IMR-90 (cell line): ENCODE results near the gene ENAM. TPM values are rescaled to one million over a fixed set of nuclear protein-coding genes. Genes with fewer than 3 reads are reported as not detected.

Experiments
- ATAC-seq: fragments of 200-7000 bp; cut with Tn5 transposase; 2 replicates; pipeline ENCODE4 v1.9.1; 2020; ENCODE audit warnings: low read depth, mild to moderate bottlenecking, moderate library complexity
- BruUV-seq: library from RNA; stranded (reverse); fragments of 400-500 nt; replicated peaks from 2 replicates; lab custom pipeline; 2021; lab: Mats Ljungman, UMichigan
- CTCF ChIA-PET: fragments of 300-600 bp; formaldehyde crosslinking; extraction: SDS; loops from one replicate; lab custom pipeline; 2021; ENCODE audit warnings: antibody characterized with exemption; lab: Yijun Ruan, JAX
- POLR2A ChIA-PET: fragments of 300-600 bp; sonication (Branson Sonifier 250); formaldehyde crosslinking; loops from one replicate; lab custom pipeline; 2022; ENCODE audit warnings: antibody characterized with exemption; ENCODE audit not compliant: unreplicated experiment; lab: Charles Lee
- DNase-seq: peaks from one replicate; pipeline ENCODE4 v3.0.0; 2013
- H2AFZ ChIP-seq: replicated peaks from 2 replicates; pipeline ENCODE3; 2013; ENCODE audit warnings: low read length, mild to moderate bottlenecking; ENCODE audit not compliant: poor library complexity
- H2AK5ac ChIP-seq: 2 replicates; pipeline ENCODE4 v1.6.1; 2013; ENCODE audit warnings: low read depth, low read length, inconsistent platforms
- H2AK9ac ChIP-seq: replicated peaks from 2 replicates; pipeline ENCODE3; 2013; ENCODE audit warnings: mild to moderate bottlenecking, low read depth, low read length, moderate library complexity; ENCODE audit not compliant: poor library complexity
- H2BK120ac ChIP-seq: 2 replicates; pipeline ENCODE4 v1.6.1; 2013; ENCODE audit warnings: low read depth, low read length, inconsistent platforms
- H2BK15ac ChIP-seq: 3 replicates; pipeline ENCODE4 v1.6.1; 2013; ENCODE audit warnings: low read depth, low read length, inconsistent platforms
- H2BK20ac ChIP-seq: 2 replicates; pipeline ENCODE4 v1.6.1; 2013; ENCODE audit warnings: low read depth, mild to moderate bottlenecking, inconsistent platforms, low read length, moderate library complexity
- H2BK5ac ChIP-seq: 2 replicates; pipeline ENCODE4 v1.6.1; 2013; ENCODE audit warnings: mild to moderate bottlenecking, low read depth, low read length, inconsistent platforms; ENCODE audit not compliant: poor library complexity, severe bottlenecking
- H3K14ac ChIP-seq: replicated peaks from 2 replicates; pipeline ENCODE4 v1.6.1; 2013; ENCODE audit warnings: low read depth, low read length, inconsistent platforms
- H3K18ac ChIP-seq: 2 replicates; pipeline ENCODE4 v1.6.1; 2013; ENCODE audit warnings: low read depth, low read length, control low read depth
- H3K23ac ChIP-seq: 2 replicates; pipeline ENCODE4 v1.6.1; 2013; ENCODE audit warnings: low read depth, low read length, inconsistent platforms
- H3K27ac ChIP-seq: 2 replicates; pipeline ENCODE4 v1.5.1; 2013; ENCODE audit warnings: mild to moderate bottlenecking, control low read depth, low read length; ENCODE audit not compliant: insufficient read depth
- H3K27me3 ChIP-seq: 2 replicates; pipeline ENCODE4 v1.6.1; 2013; ENCODE audit warnings: low read length; ENCODE audit not compliant: control insufficient read depth, insufficient read depth
- H3K36me3 ChIP-seq: 2 replicates; pipeline ENCODE4 v1.6.1; 2013; ENCODE audit warnings: low read length, mixed read lengths; ENCODE audit not compliant: control insufficient read depth, insufficient read depth
- H3K4ac ChIP-seq: 2 replicates; pipeline ENCODE4 v1.6.1; 2013; ENCODE audit warnings: low read depth, low read length, inconsistent platforms
- H3K4me1 ChIP-seq: 2 replicates; pipeline ENCODE4 v1.6.1; 2013; ENCODE audit warnings: low read length, mixed read lengths; ENCODE audit not compliant: control insufficient read depth, insufficient read depth
- H3K4me2 ChIP-seq: 2 replicates; pipeline ENCODE4 v1.6.1; 2013; ENCODE audit warnings: low read depth, mild to moderate bottlenecking, control low read depth, low read length, moderate library complexity
- H3K4me3 ChIP-seq: 2 replicates; pipeline ENCODE4 v1.5.1; 2013; ENCODE audit warnings: low read depth, mild to moderate bottlenecking, control low read depth, low read length, moderate library complexity; ENCODE audit not compliant: insufficient read depth
- H3K56ac ChIP-seq: 2 replicates; pipeline ENCODE4 v1.6.1; 2013; ENCODE audit warnings: low read length, inconsistent platforms; ENCODE audit not compliant: insufficient read depth; ENCODE audit errors: extremely low read depth
- H3K79me1 ChIP-seq, 2 experiments: 2 replicates each; pipeline ENCODE4 v1.6.1; 2013; ENCODE audit warnings: low read length in 2 of 2, inconsistent platforms in 1 of 2, low read depth in 1 of 2
- H3K9ac ChIP-seq: 2 replicates; pipeline ENCODE4 v1.6.1; 2013; ENCODE audit warnings: low read depth, low read length, control low read depth
- H3K9me1 ChIP-seq: 2 replicates; pipeline ENCODE4 v1.6.1; 2013; ENCODE audit warnings: low read length, inconsistent platforms; ENCODE audit not compliant: insufficient read depth
- H3K9me3 ChIP-seq: 2 replicates; pipeline ENCODE4 v1.6.1; 2013; ENCODE audit warnings: low read length; ENCODE audit not compliant: control insufficient read depth, insufficient read depth
- H4K20me1 ChIP-seq: 2 replicates; pipeline ENCODE4 v1.6.1; 2013; ENCODE audit warnings: low read length, inconsistent platforms; ENCODE audit not compliant: insufficient read depth
- H4K5ac ChIP-seq: 2 replicates; pipeline ENCODE4 v1.6.1; 2013; ENCODE audit warnings: mild to moderate bottlenecking, low read depth, low read length, control low read depth
- H4K8ac ChIP-seq, 2 experiments: 2 replicates each; pipeline ENCODE4 v1.6.1; 2013; ENCODE audit warnings: low read depth in 2 of 2, low read length in 2 of 2, control low read depth in 1 of 2, inconsistent platforms in 1 of 2
- H4K91ac ChIP-seq: 2 replicates; pipeline ENCODE4 v1.6.1; 2013; ENCODE audit warnings: low read depth, low read length, inconsistent platforms; ENCODE audit not compliant: insufficient read depth
- BHLHE40 ChIP-seq: fragments of 150-350 bp; IDR thresholded peaks from 2 replicates; pipeline ENCODE4 v1.6.1; 2016; ENCODE audit warnings: mild to moderate bottlenecking, low read depth, low read length
- CEBPB ChIP-seq: IDR thresholded peaks from 2 replicates; pipeline ENCODE4 v1.6.1; 2012; ENCODE audit warnings: low read depth, low read length, improper control_type of control experiment
- CHD1 ChIP-seq: IDR thresholded peaks from 2 replicates; pipeline ENCODE4 v1.6.1; 2012; ENCODE audit warnings: low read depth, low read length, improper control_type of control experiment
- FOS ChIP-seq: fragments of 150-350 bp; IDR thresholded peaks from 2 replicates; pipeline ENCODE4 v1.6.1; 2016; ENCODE audit warnings: low read depth, low read length
- MAFK ChIP-seq: IDR thresholded peaks from 2 replicates; pipeline ENCODE4 v1.6.1; 2012; ENCODE audit warnings: low read depth, low read length, improper control_type of control experiment
- MAZ ChIP-seq: IDR thresholded peaks from 2 replicates; pipeline ENCODE4 v1.6.1; 2012; ENCODE audit warnings: low read depth, mild to moderate bottlenecking, low read length, improper control_type of control experiment, moderate library complexity, borderline replicate concordance
- MXI1 ChIP-seq: IDR thresholded peaks from 2 replicates; pipeline ENCODE4 v1.6.1; 2012; ENCODE audit warnings: low read depth, mild to moderate bottlenecking, low read length, moderate library complexity, borderline replicate concordance
- NFE2L2 ChIP-seq: fragments of 150-350 bp; IDR thresholded peaks from 2 replicates; pipeline ENCODE4 v1.6.1; 2016; ENCODE audit warnings: low read depth, mild to moderate bottlenecking, low read length
- POLR2A ChIP-seq: IDR thresholded peaks from 2 replicates; pipeline ENCODE4 v1.6.1; 2012; ENCODE audit warnings: mild to moderate bottlenecking, low read depth, low read length
- RAD21 ChIP-seq: IDR thresholded peaks from 2 replicates; pipeline ENCODE4 v1.6.1; 2012; ENCODE audit warnings: low read length, improper control_type of control experiment
- RCOR1 ChIP-seq: IDR thresholded peaks from 2 replicates; pipeline ENCODE4 v1.6.1; 2012; ENCODE audit warnings: mild to moderate bottlenecking, low read length, improper control_type of control experiment; ENCODE audit not compliant: insufficient replicate concordance
- RFX5 ChIP-seq: IDR thresholded peaks from 2 replicates; pipeline ENCODE4 v1.8.0; 2012; ENCODE audit warnings: low read depth, mild to moderate bottlenecking, low read length, moderate library complexity
- SMC3 ChIP-seq: fragments of 150-350 bp; IDR thresholded peaks from 2 replicates; pipeline ENCODE4 v1.6.1; 2016; ENCODE audit warnings: low read depth, mild to moderate bottlenecking, antibody characterized with exemption, low read length, moderate library complexity
- WGBS, 2 experiments: methylation state at CpG; one replicate each; pipeline versions ENCODE4 v1.1.5 to v1.1.7; 2013; ENCODE audit warnings: missing lambda C conversion rate in 2 of 2; ENCODE audit not compliant: insufficient read length in 1 of 2; ENCODE audit errors: extremely low coverage in 2 of 2; 5-methylcytosine and 5-hydroxymethylcytosine counted together
- dilution Hi-C: fragments of 300-500 bp; cut with HindIII; formaldehyde crosslinking; loops from one replicate; pipeline ENCODE4 v1.14.3; 2018; ENCODE audit warnings: low sequenced_read_pairs; ENCODE audit not compliant: unreplicated experiment
- in situ Hi-C: fragments of 300-500 bp; cut with MboI; formaldehyde crosslinking; loops from 3 replicates; pipeline ENCODE4 v1.14.3; 2019; ENCODE audit warnings: low sequenced_read_pairs, inconsistent platforms, mixed read lengths
- intact Hi-C: fragments of 100-400 bp; cut with micrococcal nuclease; formaldehyde crosslinking; loops from 2 replicates; pipeline ENCODE4 v1.10.0; 2022
- polyA plus RNA-seq, 3 experiments: library from polyadenylated mRNA; depleted of rRNA; stranded (reverse); fragments of >200 nt; gene quantifications; 2 replicates each; pipeline ENCODE4 v1.2.3, GENCODE V29; 2012; ENCODE audit warnings: low replicate concordance in 1 of 3
- total RNA-seq: library from RNA; depleted of rRNA; stranded (reverse); fragments of >200 nt; gene quantifications from 2 replicates; pipeline ENCODE4 v1.2.3, GENCODE V29; 2012
- TF ChIP-seq, protein P1 (sequence below): fragments of 150-350 bp; IDR thresholded peaks from 2 replicates; pipeline ENCODE4 v1.6.1; 2017; ENCODE audit warnings: mild to moderate bottlenecking, antibody characterized with exemption, low read length, low read depth
- TF ChIP-seq, protein P2 (sequence below): conservative IDR thresholded peaks from 2 replicates; pipeline ENCODE4 v1.5.1; 2012; ENCODE audit warnings: mild to moderate bottlenecking, low read depth, low read length, improper control_type of control experiment
- TF ChIP-seq, protein P3 (sequence below): fragments of 150-350 bp; IDR thresholded peaks from 2 replicates; pipeline ENCODE4 v1.6.1; 2016; ENCODE audit warnings: low read depth, mild to moderate bottlenecking, low read length, moderate library complexity, borderline replicate concordance

ENAM gene
- total and polyA plus RNA-seq, 2 of the 4 experiments (the other 2 are of a cell fraction), result under 0.01 to 0.10 TPM

DNA sequence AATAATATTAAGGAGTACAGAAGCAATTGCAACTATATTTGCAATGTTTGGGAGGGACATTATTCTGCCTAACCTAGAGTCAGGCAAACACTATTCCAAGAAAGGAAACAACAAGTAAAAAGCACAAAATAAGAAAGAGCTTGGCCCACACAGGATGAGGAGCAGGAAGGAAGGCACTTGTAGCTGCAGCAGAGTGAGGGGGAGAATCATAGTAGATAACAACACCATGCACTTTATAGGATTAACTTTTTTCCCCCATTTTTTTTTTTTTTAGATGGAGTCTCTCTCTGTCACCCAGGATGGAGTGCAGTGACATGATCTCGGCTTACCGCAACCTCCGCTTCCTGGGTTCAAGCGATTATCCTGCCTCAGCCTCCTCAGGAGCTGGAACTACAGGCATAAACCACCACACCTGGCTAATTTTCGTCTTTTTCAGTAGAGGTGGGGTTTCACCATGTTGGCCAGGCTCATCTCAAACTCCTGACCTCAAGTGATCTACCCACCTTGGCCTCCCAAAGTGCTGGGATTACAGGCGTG lies 48.1 kb downstream of the ENAM start:
- Histone ChIP-seq H2BK5ac (no peak overlapping the region), H2BK20ac (0 out of 2 replicates have a peak overlapping the region, but pooled peaks have one; percentile 72), H3K27me3 (no peaks in the 10 kb centered on the region; the same call in 1 of the 2 replicates), H2AFZ (no peak overlapping the region), H3K18ac (no peak overlapping the region), H2BK15ac (no peak overlapping the region), H3K27ac (no peak overlapping the region), H2BK120ac (no peak overlapping the region), H3K4me1 (no peaks in the 10 kb centered on the region), H4K5ac (no peak overlapping the region), H3K9me1 (0 out of 2 replicates have a peak, but pooled peaks cover 2% of the 10 kb centered on the region), H4K20me1 (no peaks in the 10 kb centered on the region), H3K14ac (no peak overlapping the region), H3K56ac (no peak overlapping the region), H3K4ac (no peak overlapping the region), H3K9ac (no peak overlapping the region), H4K91ac (no peak overlapping the region), H2AK9ac (no peak overlapping the region), H3K9me3 (no peaks in the 10 kb centered on the region), H3K79me1 (no peaks in the 10 kb centered on the region), H3K23ac (no peak overlapping the region), H3K36me3 (no peaks in the 10 kb centered on the region), H2AK5ac (0 out of 2 replicates have a peak overlapping the region, but pooled peaks have one; percentile 16), H3K4me3 (no peak overlapping the region), H3K4me2 (no peak overlapping the region), H4K8ac (no peak overlapping the region)
- dilution Hi-C loops (no loop called here), in situ Hi-C loops (no loop called here), intact Hi-C loops (no loop called here)
- no CpG with 5 or more reads among the region's 6 CpGs for WGBS, 2 experiments
- ChIA-PET POLR2A (no interaction called here), CTCF (no interaction called here)
- DNase-seq, result no peak
- TF ChIP-seq RCOR1 (no peak), MAZ (no peak), NFE2L2 (no peak), RFX5 (no peak), CEBPB (no peak), MXI1 (no peak), POLR2A (no peak), BHLHE40 (no peak), RAD21 (no peak), SMC3 (no peak), MAFK (no peak), CHD1 (no peak), FOS (no peak)
- TF ChIP-seq, protein P1, sequence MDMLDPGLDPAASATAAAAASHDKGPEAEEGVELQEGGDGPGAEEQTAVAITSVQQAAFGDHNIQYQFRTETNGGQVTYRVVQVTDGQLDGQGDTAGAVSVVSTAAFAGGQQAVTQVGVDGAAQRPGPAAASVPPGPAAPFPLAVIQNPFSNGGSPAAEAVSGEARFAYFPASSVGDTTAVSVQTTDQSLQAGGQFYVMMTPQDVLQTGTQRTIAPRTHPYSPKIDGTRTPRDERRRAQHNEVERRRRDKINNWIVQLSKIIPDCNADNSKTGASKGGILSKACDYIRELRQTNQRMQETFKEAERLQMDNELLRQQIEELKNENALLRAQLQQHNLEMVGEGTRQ, result no peak
- TF ChIP-seq, protein P2, sequence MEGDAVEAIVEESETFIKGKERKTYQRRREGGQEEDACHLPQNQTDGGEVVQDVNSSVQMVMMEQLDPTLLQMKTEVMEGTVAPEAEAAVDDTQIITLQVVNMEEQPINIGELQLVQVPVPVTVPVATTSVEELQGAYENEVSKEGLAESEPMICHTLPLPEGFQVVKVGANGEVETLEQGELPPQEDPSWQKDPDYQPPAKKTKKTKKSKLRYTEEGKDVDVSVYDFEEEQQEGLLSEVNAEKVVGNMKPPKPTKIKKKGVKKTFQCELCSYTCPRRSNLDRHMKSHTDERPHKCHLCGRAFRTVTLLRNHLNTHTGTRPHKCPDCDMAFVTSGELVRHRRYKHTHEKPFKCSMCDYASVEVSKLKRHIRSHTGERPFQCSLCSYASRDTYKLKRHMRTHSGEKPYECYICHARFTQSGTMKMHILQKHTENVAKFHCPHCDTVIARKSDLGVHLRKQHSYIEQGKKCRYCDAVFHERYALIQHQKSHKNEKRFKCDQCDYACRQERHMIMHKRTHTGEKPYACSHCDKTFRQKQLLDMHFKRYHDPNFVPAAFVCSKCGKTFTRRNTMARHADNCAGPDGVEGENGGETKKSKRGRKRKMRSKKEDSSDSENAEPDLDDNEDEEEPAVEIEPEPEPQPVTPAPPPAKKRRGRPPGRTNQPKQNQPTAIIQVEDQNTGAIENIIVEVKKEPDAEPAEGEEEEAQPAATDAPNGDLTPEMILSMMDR, result no peak
- TF ChIP-seq, protein P3, sequence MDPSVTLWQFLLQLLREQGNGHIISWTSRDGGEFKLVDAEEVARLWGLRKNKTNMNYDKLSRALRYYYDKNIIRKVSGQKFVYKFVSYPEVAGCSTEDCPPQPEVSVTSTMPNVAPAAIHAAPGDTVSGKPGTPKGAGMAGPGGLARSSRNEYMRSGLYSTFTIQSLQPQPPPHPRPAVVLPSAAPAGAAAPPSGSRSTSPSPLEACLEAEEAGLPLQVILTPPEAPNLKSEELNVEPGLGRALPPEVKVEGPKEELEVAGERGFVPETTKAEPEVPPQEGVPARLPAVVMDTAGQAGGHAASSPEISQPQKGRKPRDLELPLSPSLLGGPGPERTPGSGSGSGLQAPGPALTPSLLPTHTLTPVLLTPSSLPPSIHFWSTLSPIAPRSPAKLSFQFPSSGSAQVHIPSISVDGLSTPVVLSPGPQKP, result no peak
- no peak for ATAC-seq
- BruUV-seq, result no TSS peak
